Duodenal mucosa (tissue), 2 donors: ENCODE data around the gene ADAR.

Source experiments
- H3K27ac ChIP-seq: one replicate; pipeline ENCODE4 v1.7.0; 2013; ENCODE audit warnings: low read depth, low read length
- H3K27me3 ChIP-seq, 2 donors: one replicate each; pipeline ENCODE4 v1.7.0; 2013; ENCODE audit warnings: low read length in 2 of 2, control low read depth in 1 of 2; ENCODE audit not compliant: insufficient read depth in 2 of 2, control insufficient read depth in 1 of 2
- H3K36me3 ChIP-seq, 2 donors: one replicate each; pipeline ENCODE4 v1.7.0; 2013; ENCODE audit warnings: low read length in 2 of 2, control low read depth in 1 of 2; ENCODE audit not compliant: insufficient read depth in 2 of 2, control insufficient read depth in 1 of 2
- H3K4me1 ChIP-seq, 2 donors: one replicate each; pipeline ENCODE4 v1.7.0; 2013; ENCODE audit warnings: low read length in 2 of 2, control low read depth in 1 of 2; ENCODE audit not compliant: insufficient read depth in 2 of 2, control insufficient read depth in 1 of 2
- H3K4me3 ChIP-seq, 2 donors: one replicate each; pipeline ENCODE4 v1.7.0; 2013; ENCODE audit warnings: low read length in 2 of 2, low read depth in 1 of 2
- H3K9ac ChIP-seq, 2 donors: one replicate each; pipeline ENCODE4 v1.7.0; 2013; ENCODE audit warnings: low read length in 2 of 2, low read depth in 1 of 2
- H3K9me3 ChIP-seq, 2 donors: one replicate each; pipeline ENCODE4 v1.7.0; 2013; ENCODE audit warnings: low read length in 2 of 2, control low read depth in 1 of 2; ENCODE audit not compliant: control insufficient read depth in 1 of 2

Gene ADAR

GRCh38 chr1:154549202-154549770 is 58.7 kb downstream of the ADAR start:
- Histone ChIP-seq H3K27ac (no peak overlapping the region), H3K36me3 (peaks cover 46 to 55% of the 10 kb centered on the region in 2 donors), H3K9me3 (no peaks in the 10 kb centered on the region), H3K27me3 (no peaks in the 10 kb centered on the region), H3K4me3 (no peak overlapping the region), H3K4me1 (peaks cover 28 to 37% of the 10 kb centered on the region in 2 donors), H3K9ac (no peak overlapping the region)

DNA sequence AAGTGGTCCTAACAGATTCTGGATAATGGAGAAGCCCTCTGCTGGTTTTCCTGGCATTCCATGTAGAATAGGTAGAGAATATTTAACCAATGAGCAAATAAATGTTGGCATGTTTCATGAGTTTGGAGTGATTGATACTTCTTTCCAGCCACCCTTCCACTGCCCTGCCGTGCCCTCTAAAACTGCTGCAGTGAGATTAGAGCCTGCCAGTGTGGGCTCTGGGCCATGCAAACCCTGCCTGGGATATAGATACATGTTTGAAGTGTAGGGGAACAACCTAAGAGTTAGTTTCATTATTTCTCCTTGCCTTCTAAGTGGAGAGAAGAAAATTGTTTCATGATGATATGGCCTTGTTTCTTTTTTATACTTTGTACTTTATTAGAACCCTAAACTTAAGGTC is 60.0 kb downstream of the ADAR start:
- Histone ChIP-seq H3K9me3 (no peaks in the 10 kb centered on the region), H3K4me3 (no peak overlapping the region)

GRCh38 chr1:154547105-154547732 is 60.8 kb downstream of the ADAR start:
- peaks cover 0 to 4% of the 10 kb centered on the region in 2 donors for H3K27me3 ChIP-seq
- no peak overlapping the region for H3K4me3 ChIP-seq
- H3K4me1 ChIP-seq = peaks cover 28 to 37% of the 10 kb centered on the region in 2 donors
- no peaks in the 10 kb centered on the region for H3K9me3 ChIP-seq
- H3K27ac ChIP-seq = no peak overlapping the region
- H3K36me3 ChIP-seq = peaks cover 31 to 34% of the 10 kb centered on the region in 2 donors
- H3K9ac ChIP-seq = no peak overlapping the region

More for the DNA sequence above, 60.0 kb downstream of the ADAR start:
- Histone ChIP-seq H3K27ac (no peak overlapping the region), H3K27me3 (peaks cover 0 to 4% of the 10 kb centered on the region in 2 donors), H3K4me1 (peaks cover 28 to 37% of the 10 kb centered on the region in 2 donors), H3K36me3 (peaks cover 39 to 42% of the 10 kb centered on the region in 2 donors), H3K9ac (no peak overlapping the region)

GRCh38 chr1:154546264-154547063 is 61.5 kb downstream of the ADAR start:
- H3K27ac ChIP-seq = no peak overlapping the region
- H3K27me3 ChIP-seq = peaks cover 0 to 4% of the 10 kb centered on the region in 2 donors
- no peak overlapping the region for H3K9ac ChIP-seq
- H3K36me3 ChIP-seq = peaks cover 24 to 26% of the 10 kb centered on the region in 2 donors
- no peaks in the 10 kb centered on the region for H3K9me3 ChIP-seq
- H3K4me1 ChIP-seq = peaks cover 23 to 36% of the 10 kb centered on the region in 2 donors
- no peak overlapping the region for H3K4me3 ChIP-seq

DNA sequence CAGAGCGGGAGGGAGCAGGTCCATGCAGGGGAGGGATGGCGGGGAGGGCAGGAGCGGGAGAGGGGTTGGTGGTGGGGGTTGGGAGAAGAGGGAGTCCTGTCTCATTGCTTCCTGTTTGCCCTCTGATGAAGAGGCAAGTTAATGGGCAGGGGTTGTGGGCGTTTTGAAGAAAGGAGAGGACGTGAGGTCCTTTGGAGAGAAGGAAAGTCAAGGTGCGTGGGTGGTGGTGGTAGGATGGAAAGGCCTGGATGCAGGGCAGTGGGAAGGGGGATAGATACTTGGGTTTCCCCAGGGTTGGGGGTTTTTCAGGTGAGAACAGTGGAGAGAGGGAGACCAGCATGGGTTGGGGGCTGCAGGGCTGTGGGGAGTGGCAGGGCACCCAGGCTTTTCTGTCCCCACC is 66.8 kb downstream of the ADAR start:
- H3K36me3 ChIP-seq = no peaks in the 10 kb centered on the region
- no peak overlapping the region for H3K4me3 ChIP-seq
- no peak overlapping the region for H3K27ac ChIP-seq
- no peaks in the 10 kb centered on the region for H3K9me3 ChIP-seq
- H3K4me1 ChIP-seq = no peaks in the 10 kb centered on the region
- H3K27me3 ChIP-seq = peaks cover 4 to 5% of the 10 kb centered on the region in 2 donors
- no peak overlapping the region for H3K9ac ChIP-seq

- Histone ChIP-seq H3K9me3 (no peaks in the 10 kb centered on the region), H3K4me1 (no peaks in the 10 kb centered on the region), H3K27me3 (peaks cover 4 to 5% of the 10 kb centered on the region in 2 donors), H3K4me3 (no peak overlapping the region), H3K9ac (no peak overlapping the region), H3K36me3 (no peaks in the 10 kb centered on the region), H3K27ac (no peak overlapping the region)
Measured at GRCh38 chr1:154539486-154540483, 68.2 kb downstream of the ADAR start.

- Histone ChIP-seq H3K4me1 (no peaks in the 10 kb centered on the region), H3K27ac (no peak overlapping the region), H3K27me3 (peaks cover 0 to 5% of the 10 kb centered on the region in 2 donors), H3K9me3 (no peaks in the 10 kb centered on the region), H3K9ac (no peak overlapping the region), H3K4me3 (no peak overlapping the region), H3K36me3 (no peaks in the 10 kb centered on the region)
Measured at GRCh38 chr1:154536570-154536969, 71.4 kb downstream of the ADAR start.

- no peak overlapping the region for H3K27ac ChIP-seq
- H3K9ac ChIP-seq = no peak overlapping the region
- no peaks in the 10 kb centered on the region for H3K27me3 ChIP-seq
- H3K9me3 ChIP-seq = no peaks in the 10 kb centered on the region
- no peaks in the 10 kb centered on the region for H3K4me1 ChIP-seq
- H3K4me3 ChIP-seq = no peak overlapping the region
- no peaks in the 10 kb centered on the region for H3K36me3 ChIP-seq
Measured at GRCh38 chr1:154533952-154534844, 73.8 kb downstream of the ADAR start.
